ENCODE data around the gene PHF1.
A peak's percentile ranks its signal among the peaks of the same experiment; 100 is the strongest.
"Not testable (repeated sequence)": the region's sequence is repeated elsewhere in the genome, so short reads cannot be mapped to it uniquely, and the experiment has no call there.

The PHF1 gene

DNA sequence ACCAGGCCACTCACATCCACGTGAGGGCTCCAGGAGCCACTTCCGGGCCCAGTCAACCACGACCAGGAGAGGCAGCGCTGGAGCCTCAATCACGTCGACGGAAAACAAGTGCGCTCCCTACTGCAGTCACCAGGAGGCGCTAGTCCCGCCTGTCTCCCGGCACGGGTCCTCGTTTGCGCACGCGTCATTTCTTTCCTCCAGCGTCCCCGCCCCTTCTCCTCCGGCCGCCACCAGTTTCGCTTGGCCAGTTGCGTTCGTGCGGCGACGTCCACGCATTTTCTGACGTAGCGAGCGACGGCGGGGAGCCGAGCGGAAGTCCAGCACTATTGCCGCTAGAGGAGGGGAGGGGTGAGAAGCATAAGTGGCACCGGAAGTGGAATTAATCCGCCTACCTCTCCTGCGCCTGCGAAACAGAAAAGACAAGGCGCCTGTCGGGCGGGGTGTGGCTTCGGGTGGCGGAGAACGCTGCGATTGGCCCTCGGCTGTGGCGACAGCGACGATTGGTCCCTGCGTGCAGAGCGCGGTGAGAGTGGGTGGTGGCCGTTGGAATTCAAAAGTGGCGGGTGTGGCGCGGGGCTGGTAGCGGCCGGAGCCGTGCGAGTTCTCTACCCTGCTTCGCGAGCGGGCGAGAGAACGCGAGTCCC is 19.4 kb upstream of the PHF1 start, which contains the start of gene KIFC1:
Gene KIFC1 (plus strand): TSS at position 546 of the 644 bp plus-strand sequence. CDS start 163 bp downstream, outside the sequence.
- peak; percentile 96 to 98 (median 97) for DNase-seq (ENCODE audit: low read depth in 4 of 4, low spot score in 1 of 4)

GRCh38 chr6:33391922-33392594 is 18.8 kb upstream of the PHF1 start:
- peak in 1 of 4 experiments; percentile 59 for DNase-seq (ENCODE audit: low read depth in 4 of 4, low spot score in 1 of 4)

DNA sequence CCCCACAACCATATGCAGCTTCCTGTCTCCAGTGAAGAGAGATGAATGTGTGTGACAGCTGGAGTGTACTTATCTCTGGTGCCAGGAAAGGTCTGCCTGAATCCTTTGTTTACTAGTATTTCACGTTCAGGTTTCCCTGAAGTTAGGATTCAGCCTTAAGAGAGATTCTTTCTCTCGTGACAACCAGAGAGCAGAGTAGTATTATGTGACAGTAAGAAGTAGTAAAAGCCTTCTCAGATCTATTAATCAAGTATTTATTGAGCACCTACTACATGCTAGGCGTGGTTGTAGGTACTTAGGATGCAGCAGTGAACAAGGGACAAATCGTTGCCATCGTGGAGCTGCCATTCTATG is 18.2 kb upstream of the PHF1 start:
- DNase-seq (ENCODE audit: low read depth in 4 of 4, low spot score in 1 of 4) = no peak

- no peak for DNase-seq (ENCODE audit: low read depth in 4 of 4, low spot score in 1 of 4)
These were observed 17.8 kb upstream of the PHF1 start for GRCh38 chr6:33392979-33393378.

DNA sequence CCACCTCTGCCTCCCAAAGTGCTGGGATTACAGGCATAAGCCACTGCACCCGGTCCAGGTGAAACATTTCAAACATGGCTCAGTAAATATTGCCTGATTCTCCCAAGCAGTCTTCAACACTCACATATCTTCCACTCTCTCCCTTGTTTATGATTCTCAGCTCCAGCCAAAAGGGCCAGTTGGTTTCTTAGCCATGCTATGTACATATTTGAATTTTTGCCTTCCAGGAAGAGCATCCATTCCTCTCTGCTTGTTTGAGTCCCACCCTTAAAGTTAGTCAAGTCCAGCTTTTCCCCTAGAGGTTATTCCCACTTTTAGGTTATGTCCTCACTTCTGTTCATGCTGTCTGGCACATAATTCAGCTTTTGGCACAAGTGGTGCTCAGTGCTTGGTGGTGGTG is 13.3 kb upstream of the PHF1 start:
- no peak for DNase-seq (ENCODE audit: low read depth in 4 of 4, low spot score in 1 of 4)

DNA sequence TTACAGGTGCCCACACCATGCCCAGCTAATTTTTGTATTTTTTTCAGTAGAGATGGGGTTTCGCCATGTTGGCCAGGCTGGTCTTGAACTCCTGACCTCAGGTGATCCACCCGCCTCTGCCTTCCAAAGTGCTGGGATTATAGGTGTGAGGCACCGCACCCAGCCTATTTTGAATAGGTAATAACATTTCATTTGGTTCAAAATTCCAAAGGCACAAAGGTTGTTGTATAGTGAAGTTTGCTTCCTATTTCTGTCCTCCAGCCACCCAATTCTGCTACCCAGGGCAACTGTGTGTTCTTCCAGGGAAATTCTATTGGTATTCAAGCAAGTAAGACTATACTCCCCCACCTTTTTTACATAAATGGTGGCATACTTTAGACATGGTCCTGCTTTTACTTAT is 12.2 kb upstream of the PHF1 start:
- DNase-seq (ENCODE audit: low read depth in 4 of 4, low spot score in 1 of 4) = not testable (repeated sequence)

DNA sequence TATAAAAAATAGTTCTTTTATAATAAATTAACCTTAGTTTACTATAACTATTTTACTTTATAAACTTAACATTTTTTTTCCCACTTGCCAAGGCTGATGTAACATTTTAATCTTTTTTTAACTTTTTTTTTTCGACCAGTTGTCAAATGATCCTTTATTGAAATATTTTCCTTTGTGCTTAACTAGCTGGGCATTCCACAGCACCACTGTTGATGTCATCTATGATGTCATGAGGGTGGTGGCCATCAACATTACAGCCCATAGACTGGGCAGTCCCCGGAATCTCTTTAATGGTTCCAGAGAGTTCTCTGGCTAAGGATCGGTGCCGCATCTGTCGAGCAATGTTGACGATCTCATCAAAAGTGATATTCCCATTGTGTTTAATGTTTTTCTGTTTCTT is 10.9 kb upstream of the PHF1 start:
- not testable (repeated sequence) for DNase-seq (ENCODE audit: low read depth in 4 of 4, low spot score in 1 of 4)

DNA sequence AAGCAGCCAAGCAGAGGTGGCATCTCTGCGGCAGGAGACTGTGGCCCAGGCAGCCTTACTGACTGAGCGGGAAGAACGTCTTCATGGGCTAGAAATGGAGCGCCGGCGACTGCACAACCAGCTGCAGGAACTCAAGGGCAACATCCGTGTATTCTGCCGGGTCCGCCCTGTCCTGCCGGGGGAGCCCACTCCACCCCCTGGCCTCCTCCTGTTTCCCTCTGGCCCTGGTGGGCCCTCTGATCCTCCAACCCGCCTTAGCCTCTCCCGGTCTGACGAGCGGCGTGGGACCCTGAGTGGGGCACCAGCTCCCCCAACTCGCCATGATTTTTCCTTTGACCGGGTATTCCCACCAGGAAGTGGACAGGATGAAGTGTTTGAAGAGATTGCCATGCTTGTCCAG is 5.9 kb upstream of the PHF1 start:
- DNase-seq (ENCODE audit: low read depth in 4 of 4, low spot score in 1 of 4) = no peak

- DNase-seq (ENCODE audit: low read depth in 4 of 4, low spot score in 1 of 4) = no peak
These were observed 5.4 kb upstream of the PHF1 start for GRCh38 chr6:33405386-33405940.

GRCh38 chr6:33406126-33406525 is 4.7 kb upstream of the PHF1 start:
- no peak for DNase-seq (ENCODE audit: low read depth in 4 of 4, low spot score in 1 of 4)

DNA sequence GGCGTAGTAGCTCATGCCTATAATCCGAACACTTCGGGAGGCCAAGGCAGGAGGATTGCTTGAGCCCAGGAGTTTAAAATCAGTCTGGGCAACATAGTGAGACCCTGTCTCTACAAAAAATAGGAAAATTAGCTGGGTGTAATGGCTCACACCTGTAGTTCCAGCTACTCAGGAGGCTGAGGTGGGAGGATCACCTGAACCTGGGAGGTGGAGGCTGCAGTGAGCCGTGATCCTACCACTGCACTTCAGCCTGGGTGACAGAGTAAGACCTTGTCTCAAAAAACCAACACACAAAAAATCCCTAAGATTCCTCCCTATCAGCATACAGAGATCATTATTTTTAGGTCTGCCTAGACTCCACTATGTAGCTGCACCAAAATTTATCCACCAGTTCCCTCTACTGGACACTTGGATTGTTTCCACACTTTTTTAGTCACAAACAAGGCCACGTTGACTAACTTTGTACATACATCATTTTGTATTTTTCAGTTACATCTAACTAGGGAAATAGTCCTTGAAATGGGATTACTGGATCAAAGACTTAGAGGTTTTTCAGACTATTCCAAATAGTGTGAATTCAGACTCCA is 3.6 kb upstream of the PHF1 start:
- no peak for DNase-seq (ENCODE audit: low read depth in 4 of 4, low spot score in 1 of 4)

GRCh38 chr6:33410050-33410710 is 634 bp upstream of the PHF1 start:
- DNase-seq (ENCODE audit: low read depth in 4 of 4, low spot score in 1 of 4) = peak; percentile 94 to 97 (median 95)

GRCh38 chr6:33411632-33412005 is 805 bp downstream of the PHF1 start:
- DNase-seq (ENCODE audit: low read depth in 4 of 4, low spot score in 1 of 4) = no peak

DNA sequence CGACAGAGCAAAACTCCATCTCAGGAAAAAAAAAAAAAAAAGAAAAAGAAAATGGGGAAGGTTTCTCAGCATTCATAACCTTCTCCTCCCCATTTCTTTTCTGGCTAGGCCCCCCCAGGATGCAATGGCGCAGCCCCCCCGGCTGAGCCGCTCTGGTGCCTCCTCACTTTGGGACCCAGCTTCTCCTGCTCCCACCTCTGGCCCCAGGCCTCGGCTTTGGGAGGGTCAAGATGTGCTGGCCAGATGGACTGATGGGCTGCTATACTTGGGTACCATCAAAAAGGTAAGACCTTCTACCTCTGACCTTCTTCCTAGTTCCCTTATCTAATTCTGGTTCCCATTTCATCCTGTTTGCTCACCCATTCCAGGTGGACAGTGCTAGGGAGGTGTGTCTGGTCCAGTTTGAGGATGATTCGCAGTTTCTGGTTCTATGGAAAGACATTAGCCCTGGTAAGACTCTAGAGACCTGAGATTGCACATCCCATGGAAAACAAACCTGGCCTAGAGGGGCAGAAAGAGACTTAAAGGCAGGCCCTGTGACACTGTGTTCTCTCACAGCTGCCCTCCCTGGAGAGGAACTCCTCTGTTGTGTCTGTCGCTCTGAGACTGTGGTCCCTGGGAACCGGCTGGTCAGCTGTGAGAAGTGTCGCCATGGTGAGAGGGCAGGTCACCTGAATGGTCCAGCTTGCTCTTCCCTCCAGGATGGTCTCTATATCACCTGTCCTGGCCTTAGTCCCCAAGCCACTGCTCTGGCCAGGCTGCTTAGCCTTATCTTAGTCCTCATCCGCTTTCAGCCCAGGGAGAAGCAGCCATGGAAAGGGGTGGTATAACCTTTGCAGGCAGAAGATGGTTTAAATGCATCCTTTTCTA is 1.6 kb downstream of the PHF1 start:
- no peak for DNase-seq (ENCODE audit: low read depth in 4 of 4, low spot score in 1 of 4)

- DNase-seq (ENCODE audit: low read depth in 4 of 4, low spot score in 1 of 4) = no peak
These were observed 2.7 kb downstream of the PHF1 start for GRCh38 chr6:33413241-33414120.

GRCh38 chr6:33414592-33415271 is 3.9 kb downstream of the PHF1 start:
- no peak for DNase-seq (ENCODE audit: low read depth in 4 of 4, low spot score in 1 of 4)

DNA sequence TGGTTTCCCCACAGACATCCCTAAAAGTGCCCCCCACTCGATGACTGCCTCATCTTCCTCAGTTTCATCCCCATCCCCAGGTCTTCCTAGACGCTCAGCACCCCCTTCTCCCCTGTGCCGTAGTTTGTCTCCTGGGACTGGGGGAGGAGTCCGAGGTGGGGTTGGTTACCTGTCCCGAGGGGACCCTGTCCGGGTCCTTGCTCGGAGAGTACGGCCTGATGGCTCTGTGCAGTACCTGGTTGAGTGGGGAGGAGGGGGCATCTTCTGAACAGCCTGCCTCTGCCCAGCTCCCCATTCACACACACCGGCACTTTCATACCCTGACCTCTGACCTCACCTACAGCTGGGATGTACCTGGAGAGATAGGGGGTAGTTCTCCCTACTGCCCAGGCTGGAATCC is 5.0 kb downstream of the PHF1 start:
- DNase-seq (ENCODE audit: low read depth in 4 of 4, low spot score in 1 of 4) = no peak

- no peak for DNase-seq (ENCODE audit: low read depth in 4 of 4, low spot score in 1 of 4)
These were observed 5.7 kb downstream of the PHF1 start for GRCh38 chr6:33416386-33417127.
